IPS-18c (cell line): ENCODE results near the gene LCN6.
"Not testable (repeated sequence)": the region's sequence is repeated elsewhere in the genome, so short reads cannot be mapped to it uniquely, and the experiment has no call there.

ENCODE experiments used
- H3K4me3 ChIP-seq: 2 replicates; pipeline ENCODE4 v1.7.0; 2013; ENCODE audit warnings: low read depth, mild to moderate bottlenecking, low read length, moderate library complexity; ENCODE audit not compliant: insufficient read depth
- H3K9me3 ChIP-seq: one replicate; pipeline ENCODE4 v1.6.1; 2013; ENCODE audit warnings: mild to moderate bottlenecking, low read length, moderate library complexity; ENCODE audit not compliant: control insufficient read depth, insufficient read depth

Gene LCN6

GRCh38 chr9:136785565-136786355 is 37.4 kb upstream of the LCN6 start:
- H3K9me3 ChIP-seq, H3K4me3 ChIP-seq: not testable (repeated sequence)

DNA sequence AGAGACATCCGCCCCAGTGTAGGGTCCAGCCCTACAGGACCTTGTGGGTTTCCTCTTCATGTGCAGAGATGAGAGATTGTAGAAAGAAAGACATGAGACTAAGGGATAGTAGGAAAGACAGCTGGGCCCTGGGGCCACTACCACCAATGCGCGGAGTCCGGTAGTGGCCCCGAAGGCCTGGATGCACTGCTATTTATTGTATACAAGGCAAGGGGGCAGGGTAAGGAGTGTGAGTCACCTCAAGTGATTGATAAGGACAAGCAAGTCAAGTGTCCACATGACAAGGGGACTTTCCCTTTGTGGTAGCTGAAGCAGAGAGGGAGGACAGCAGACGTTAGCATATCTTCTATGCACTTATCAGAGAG is 36.7 kb upstream of the LCN6 start:
- H3K4me3 ChIP-seq = no peak overlapping the region
- no peaks in the 10 kb centered on the region for H3K9me3 ChIP-seq

- H3K4me3 ChIP-seq = no peak overlapping the region
- H3K9me3 ChIP-seq = no peaks in the 10 kb centered on the region
Measured at GRCh38 chr9:136784249-136784996, 36.1 kb upstream of the LCN6 start.

DNA sequence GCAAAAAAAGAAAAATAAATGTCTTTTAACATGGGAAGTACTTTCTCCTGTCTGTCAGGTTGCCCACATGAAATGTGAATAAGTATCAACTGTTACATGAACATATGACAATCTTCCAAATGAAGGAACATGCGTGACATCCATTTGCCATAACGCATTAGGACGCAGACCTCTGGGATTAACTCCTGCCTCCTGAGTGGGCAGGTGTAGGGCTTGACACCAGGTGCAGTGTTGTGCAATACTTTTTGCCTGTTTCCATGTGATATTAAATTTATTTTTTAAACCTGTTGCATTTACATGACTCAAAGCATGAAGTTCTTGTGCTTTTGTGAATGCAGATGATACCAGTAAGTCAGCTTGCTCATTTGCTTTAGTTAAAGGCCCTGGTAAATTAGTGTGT is 34.1 kb upstream of the LCN6 start:
- no peak overlapping the region for H3K4me3 ChIP-seq
- no peaks in the 10 kb centered on the region for H3K9me3 ChIP-seq

DNA sequence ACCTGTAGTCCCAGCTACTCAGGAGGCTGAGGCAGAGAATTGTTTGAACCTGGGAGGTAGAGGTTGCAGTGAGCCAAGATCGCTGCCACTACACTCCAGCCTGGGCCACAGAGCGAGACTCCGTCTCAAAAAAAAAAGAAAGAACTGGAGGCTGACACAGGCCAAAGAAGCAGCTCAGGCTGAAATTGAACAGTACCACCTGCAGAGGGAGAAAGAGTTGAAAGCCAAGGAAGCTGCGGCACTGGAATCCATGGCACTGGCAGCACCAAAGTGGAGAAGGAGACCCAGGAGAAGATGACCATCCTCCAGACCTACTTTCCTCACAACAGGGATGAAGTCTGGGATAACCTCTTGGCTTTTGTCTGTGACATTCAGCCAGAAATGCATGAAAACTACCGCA is 31.5 kb upstream of the LCN6 start:
- H3K4me3 ChIP-seq = no peak overlapping the region
- no peaks in the 10 kb centered on the region for H3K9me3 ChIP-seq

GRCh38 chr9:136777359-136777758 is 29.0 kb upstream of the LCN6 start:
- H3K4me3 ChIP-seq = no peak overlapping the region

DNA sequence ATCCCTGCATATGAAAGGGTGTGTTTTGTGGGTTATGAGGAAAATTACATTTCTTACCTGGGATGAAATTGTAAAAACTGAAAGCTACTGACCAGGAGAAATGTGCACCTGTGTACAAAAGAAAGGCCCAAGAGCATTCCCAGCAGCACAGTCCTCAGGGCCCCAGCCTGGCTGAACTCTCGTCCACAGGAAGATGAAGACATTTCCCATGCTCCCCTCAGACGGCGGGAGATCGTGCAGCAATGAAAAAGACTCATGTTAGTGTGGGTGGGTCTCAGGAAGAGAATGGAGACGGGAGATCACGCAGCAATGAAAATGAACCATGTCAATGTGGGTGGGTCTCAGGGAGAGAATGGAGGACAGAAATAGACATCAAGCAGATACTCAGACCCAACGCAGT is 28.6 kb upstream of the LCN6 start:
- H3K9me3 ChIP-seq = no peaks in the 10 kb centered on the region
- H3K4me3 ChIP-seq = no peak overlapping the region

More at GRCh38 chr9:136777359-136777758, 29.0 kb upstream of the LCN6 start:
- H3K9me3 ChIP-seq = no peaks in the 10 kb centered on the region

GRCh38 chr9:136775191-136775590 is 26.9 kb upstream of the LCN6 start:
- no peak overlapping the region for H3K4me3 ChIP-seq
- H3K9me3 ChIP-seq = no peaks in the 10 kb centered on the region

DNA sequence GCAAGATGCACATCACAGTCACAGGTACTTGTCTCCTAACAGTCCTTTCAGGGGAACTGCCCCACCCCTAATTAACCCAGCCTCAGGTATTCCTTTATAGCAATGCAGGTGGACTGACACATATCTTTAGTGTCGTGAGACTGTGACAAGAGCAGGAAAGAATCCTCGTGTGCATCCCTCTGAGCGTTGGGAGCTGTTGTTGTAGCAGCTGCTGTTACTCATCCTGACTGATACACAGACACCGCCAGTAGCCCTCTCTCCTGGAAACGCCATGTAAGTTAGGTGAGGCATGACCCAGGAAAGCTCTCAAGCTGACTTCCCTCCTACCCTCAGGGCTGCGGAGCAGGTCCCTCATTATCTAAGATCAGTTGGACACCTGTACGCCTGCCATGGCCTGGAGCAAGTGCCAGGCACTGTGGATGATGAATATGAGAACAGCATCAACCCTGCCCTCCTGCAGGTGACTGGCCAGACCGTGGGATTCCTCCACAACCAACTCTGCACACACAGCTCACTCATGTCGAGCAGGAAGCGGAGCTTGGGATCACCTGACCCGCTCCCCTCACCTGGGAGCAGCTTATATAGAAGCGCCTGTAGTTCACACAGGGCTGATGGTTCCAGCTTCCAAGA is 26.2 kb upstream of the LCN6 start:
- no peak overlapping the region for H3K4me3 ChIP-seq
- H3K9me3 ChIP-seq = no peaks in the 10 kb centered on the region

DNA sequence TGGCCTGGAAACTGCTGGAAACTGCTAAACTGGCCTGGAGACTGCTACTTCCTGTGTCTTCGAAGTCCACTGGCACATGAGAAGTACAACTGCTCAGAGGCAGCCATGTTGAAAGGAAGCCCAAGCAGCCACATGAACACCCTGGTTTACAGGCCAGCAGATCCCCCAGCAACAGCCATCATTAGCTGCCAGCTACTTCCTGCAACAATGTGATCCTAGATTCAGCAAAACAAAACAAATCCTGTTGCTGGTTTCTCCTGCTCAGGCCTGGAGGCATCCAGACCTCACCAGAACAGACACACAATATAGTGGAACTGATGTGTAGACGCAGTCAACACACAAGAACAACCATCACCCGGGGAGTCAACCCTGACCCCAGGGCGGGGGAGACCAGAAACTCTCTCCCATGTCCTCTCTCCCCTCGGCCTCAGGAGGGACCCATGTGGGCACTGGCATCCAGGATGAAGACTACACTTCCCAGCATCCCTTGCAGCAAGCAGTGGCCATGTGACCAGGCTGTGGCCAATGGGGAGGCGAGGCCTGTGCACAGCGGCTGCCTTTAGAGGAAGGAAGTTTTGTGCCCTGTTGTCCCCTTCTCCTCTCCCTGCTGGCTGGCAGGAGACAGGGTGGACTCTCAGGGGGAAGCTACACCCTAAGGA is 25.2 kb upstream of the LCN6 start:
- Histone ChIP-seq H3K4me3 (no peak overlapping the region), H3K9me3 (no peaks in the 10 kb centered on the region)

DNA sequence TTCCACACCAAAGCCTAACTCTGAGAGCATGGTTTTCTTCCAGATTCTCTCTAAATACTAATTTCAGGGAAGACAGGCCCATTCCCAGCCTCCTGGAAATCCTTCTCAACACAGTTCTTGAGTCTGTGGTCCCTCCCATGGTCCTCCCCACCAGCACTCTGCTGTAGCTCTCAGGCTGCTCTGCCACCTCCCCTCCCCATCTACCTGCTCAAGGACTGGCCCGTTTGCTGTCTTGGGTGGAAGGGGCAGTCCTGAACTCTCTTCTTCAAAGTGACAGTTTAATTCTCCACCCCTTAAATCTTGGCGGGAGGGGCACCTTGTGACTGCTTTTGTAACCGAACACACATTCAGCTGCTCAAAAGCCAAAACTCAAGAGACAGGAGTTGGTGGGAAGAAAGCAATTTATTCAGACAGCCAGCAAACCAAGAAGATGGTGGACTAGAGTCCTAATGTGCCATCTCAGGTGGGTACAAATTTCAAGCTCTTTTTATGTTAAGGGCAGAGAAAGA is 23.6 kb upstream of the LCN6 start:
- H3K4me3 ChIP-seq = no peak overlapping the region
- no peaks in the 10 kb centered on the region for H3K9me3 ChIP-seq

DNA sequence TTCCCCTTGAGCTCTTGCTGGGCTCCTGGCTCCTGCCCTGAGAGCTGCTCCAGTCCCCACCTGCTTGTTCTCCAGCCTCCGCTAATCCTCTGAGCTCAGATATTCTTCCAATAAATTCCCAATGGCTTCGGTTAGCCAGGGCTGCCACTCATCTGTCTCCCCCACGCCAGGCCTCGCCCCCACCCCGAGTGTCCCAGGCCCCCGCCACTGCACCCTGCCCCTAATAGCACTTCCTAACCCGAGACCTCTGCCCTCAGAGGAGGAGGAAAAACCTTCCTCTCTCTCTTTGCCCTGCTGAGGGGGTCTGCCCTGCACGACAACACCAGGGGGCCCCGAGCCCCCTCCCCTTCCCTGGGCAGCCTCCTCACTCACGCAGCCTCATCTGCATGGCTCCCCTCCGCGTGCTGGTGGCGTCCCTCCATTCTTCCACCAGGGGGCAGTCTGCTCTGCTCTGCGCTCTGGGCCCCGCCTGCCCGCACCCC is 21.4 kb upstream of the LCN6 start:
- no peaks in the 10 kb centered on the region for H3K9me3 ChIP-seq
- H3K4me3 ChIP-seq = no peak overlapping the region; the same call in 1 of the 2 replicates

DNA sequence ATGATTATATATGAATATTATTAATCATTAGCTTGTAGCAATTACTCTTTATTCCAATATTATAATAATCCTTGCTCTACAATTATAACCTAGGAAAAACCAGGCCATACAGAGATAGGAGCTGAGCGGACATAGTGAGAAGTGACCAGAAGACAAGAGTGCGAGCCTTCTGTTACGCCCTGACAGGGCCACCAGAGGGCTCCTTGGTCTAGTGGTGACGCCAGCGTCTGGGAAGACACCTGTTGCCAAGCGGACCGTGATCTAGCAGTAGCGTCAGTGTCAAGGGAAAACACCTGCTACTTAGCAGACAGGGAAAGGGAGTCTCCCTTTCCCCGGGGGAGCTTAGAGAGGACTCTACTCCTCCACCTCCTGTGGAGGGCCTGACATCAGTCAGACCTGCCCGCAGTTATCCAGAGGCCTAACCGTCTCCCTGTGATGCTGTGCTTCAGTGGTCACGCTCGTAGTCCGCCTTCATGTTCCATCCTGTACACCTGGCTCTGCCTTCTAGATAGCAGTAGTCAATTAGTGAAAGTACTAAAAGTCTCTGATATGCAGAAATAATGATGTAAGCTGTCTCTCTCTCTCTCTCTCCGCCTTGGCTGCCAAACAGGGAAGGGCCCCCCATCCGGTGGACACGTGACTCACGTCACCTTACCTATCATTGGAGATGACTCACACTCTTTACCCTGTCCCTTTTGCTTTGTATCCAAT is 18.2 kb upstream of the LCN6 start:
- H3K9me3 ChIP-seq, H3K4me3 ChIP-seq: not testable (repeated sequence)

DNA sequence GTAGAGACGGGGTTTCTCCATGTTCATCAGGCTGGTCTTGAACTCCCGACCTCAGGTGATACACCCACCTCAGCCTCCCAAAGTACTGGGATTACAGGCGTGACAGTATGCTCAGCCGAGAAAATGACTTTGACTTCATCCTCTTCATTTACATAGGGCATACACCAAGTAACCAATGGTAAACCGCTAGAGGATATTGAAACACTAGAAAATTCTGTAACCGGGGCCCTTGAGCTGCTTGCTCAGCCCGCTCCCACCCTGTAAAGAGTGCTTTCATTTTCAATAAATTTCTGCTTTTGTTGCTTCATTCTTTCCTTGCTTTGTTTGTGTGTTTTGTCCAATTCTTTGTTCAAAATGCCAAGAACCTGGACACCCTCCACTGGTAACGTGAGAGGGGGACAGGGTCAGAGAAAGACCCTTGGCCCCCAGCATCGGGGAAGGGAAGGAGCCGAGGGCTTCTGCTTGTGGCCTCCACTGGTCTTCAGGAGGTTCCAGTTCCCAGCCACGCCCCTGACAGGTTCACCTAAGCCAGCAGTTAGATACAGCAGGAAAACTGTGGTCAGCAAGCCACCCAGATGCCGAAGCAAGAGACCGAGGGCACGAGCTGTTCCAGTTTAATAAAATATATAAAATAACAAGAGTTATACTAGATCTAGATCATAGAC is 17.6 kb upstream of the LCN6 start:
- not testable (repeated sequence) for H3K9me3 ChIP-seq, H3K4me3 ChIP-seq

DNA sequence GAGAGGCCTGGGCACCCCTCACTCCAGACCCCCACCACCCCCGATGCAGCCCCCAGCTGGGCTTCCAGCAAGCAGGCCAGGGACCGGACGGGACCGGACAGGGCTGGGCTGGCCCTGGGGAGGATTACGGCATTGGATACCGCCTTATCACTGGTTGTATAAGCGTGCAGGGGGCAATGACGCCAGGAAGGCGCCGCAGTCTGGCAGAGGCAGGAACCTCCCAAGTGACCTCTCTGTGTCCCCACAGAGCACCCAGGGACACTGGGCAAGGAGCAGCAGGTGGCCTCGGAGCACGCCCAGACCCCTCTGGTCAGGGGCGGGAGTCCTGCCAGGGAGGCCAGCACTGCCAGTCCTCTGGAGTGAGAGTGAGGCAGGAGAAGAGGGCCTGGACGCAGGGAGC is 16.7 kb upstream of the LCN6 start:
- Histone ChIP-seq H3K9me3 (peaks cover 2% of the 10 kb centered on the region), H3K4me3 (no peak overlapping the region)

DNA sequence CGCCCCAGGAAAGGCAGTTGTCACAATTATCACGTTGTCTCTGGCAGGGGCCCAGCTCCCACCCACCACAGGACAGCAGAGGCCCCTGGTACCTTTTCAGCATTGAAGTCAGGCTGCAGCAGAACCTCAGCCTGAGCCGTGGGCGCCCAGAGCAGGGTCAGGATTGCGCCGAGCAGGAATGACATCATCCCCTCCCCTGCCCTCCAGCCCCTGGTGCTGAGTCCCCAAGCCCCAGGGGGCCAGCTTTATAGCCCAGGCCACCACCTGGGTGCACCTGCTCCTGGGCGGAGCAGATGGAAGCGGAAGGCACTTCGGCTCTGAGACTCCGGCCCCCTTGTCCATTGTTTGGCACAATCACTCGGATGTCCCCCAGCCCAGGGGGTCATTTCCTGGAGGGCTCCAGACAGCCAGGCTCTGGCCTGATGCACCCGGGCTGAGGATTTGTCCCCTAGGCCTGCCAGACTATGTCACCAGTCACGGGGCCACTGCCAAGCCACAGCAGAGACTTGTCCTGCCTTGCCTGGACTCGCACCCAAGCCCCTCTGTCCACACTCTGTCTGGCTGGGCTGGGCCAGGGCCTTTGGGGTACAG is 16.1 kb upstream of the LCN6 start, which contains the start of gene LCN15:
Gene LCN15, minus strand, starts transcription at position 218 of the 591 bp plus-strand sequence. Its CDS starts 30 bp downstream, at position 188.
- peaks cover 2% of the 10 kb centered on the region for H3K9me3 ChIP-seq
- peak within 1 kb of the TSS; percentile 28 for H3K4me3 ChIP-seq
